ENCODE measurements around the gene COG7.
"Not testable (repeated sequence)": the region's sequence is repeated elsewhere in the genome, so short reads cannot be mapped to it uniquely, and the experiment has no call there.

The COG7 gene

GRCh38 chr16:23452572-23453337 is at the start of gene COG7:
Gene COG7, minus strand, starts transcription at chr16:23453189. Its CDS starts 195 bp downstream, at chr16:23452994.
- DNase-seq (ENCODE audit: low spot score) = peak; percentile 84

GRCh38 chr16:23502466-23502865 is 49.5 kb upstream of the COG7 start:
- no peak for DNase-seq (ENCODE audit: low spot score)

DNA sequence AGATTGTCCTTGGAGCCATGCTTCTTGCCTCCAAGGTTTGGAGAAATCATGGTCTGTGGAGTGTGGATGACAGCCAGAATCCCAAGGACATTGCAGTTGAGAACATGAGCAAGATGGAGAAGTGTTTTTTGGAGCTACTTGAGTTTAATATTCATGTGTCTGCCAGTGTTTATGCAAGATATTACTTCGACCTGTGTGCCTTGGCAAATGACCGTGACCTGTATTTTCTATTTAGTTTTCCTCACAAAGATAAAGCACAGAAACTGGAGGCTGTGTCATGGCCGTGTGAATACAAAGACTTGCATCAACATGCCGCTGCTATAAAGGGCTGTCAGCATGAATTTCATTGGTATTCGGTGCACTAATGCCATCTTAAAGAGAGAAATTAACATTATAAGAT is 48.3 kb upstream of the COG7 start:
- no peak for DNase-seq (ENCODE audit: low spot score)

DNA sequence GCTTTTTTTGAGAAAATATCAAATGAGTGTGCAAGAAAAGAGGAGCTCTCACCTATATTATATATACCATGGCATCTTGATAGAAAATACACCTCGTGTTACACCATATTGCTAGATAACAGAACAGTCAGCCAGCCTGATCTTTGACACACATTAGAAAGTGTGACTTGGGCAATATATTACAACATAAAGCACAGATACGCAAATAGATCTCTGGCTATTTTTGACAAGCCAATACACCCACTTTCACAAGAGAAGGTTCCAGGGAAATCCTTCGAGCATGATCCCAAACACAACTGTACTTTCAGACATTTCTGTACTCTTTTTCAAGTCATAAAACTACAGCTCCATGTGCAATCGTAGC is 47.9 kb upstream of the COG7 start:
- DNase-seq (ENCODE audit: low spot score) = no peak

DNA sequence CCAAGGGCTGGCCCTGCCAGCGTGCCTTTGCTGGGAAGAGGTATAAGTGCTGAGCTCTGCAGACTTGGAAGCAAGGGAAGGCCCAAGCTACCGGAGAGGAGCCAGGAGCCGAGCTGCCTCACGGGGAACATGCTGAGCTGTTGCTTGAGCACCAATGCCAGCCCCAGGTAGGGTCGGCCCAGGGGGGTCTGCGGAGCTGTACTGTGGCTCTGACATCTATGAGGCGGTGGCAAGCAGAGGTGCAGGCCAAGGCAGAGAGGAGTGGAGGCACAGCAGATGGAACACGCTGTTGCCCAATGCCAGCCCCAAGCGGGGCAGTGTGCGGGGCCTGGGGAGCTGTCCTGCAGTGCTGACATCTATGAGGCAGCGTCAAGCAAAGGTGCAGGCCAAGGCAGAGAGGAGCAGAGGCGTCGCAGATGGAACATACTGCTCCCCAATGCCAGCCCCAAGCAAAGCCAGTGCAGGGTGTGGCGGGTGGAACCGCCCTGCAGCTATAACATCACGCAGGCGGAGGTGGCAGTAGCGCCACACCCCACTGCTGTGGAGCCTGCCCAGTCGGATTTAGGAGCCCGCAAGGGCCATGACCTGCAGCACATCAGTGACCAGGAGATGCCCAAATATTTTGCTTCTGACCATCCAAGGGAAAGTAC is 47.3 kb upstream of the COG7 start:
- DNase-seq (ENCODE audit: low spot score) = no peak

DNA sequence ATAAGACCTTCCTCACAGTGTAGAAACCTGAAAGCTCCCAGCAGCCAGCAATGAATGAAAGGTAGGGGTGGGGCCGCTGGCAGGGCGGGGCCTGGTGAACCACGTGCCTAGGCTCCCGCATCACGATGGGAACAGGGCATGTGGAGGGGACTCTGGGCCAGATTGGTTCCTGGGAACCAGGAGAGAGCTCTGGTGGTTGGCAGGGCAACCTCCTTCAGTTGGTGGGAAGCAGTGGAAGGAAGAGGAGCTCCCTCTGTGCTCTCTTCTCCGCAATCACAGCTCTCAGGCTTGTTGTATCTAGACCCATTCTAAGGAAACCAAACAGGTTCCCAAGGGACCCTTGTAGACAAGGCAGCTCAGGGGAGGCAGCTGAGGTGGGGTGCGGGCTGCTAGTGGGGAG is 46.8 kb upstream of the COG7 start:
- no peak for DNase-seq (ENCODE audit: low spot score)

DNA sequence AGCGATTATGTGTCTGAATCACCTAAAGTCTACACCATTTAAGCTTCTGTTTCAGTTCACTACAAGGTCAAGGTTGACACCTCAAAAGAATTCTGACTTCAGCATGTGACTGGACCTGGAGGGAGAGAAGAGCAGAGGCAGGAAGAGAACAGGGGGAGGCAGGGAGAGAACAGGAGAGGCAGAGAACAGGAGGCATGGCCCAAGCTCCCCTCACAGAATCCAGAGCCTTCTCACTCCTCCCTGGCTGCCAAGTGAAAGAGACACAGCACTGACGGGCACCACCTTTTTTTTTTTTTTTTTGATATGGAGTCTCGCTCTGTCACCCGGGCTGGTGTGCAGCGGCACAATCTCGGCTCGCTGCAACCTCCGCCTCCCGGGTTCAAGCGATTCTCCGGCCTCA is 45.9 kb upstream of the COG7 start:
- DNase-seq (ENCODE audit: low spot score) = no peak

- no peak for DNase-seq (ENCODE audit: low spot score)
Observed at GRCh38 chr16:23497543-23497868, 44.5 kb upstream of the COG7 start.

DNA sequence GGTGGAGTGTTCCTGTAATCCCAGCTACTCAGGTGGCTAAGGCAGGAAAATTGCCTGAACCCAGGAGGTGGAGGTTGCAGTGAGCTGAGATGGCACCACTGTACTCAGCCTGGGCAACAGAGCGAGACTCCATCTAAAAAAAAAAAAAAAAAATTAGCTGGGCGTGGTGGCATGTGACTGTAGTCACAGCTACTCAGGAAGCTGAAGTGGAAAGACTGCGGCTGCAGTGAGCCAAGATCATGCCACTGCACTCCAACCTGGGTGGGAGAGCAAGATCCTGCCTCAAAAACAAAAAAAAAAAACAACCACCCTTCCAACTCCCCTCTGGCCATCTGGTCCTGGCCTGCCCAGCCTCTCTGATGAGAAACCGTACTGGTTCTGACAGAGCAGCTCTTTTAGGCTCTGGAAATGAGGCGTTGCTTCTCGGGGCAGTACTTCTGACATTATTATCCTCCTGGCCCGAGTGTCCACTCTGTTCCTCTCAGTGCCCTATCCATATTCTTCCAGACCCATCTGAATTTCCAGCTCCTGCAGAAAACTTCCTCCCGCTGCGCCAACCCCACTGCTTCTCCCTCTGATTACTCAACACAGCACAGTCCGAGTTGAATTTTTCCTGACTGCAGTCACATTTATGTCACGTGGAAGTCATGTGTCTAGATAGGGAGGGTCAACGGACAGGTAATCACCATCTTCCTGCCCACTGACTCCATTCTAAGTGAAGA is 44.0 kb upstream of the COG7 start:
- DNase-seq (ENCODE audit: low spot score) = no peak

GRCh38 chr16:23495671-23496070 is 42.7 kb upstream of the COG7 start:
- DNase-seq (ENCODE audit: low spot score) = no peak

- no peak for DNase-seq (ENCODE audit: low spot score)
Observed at GRCh38 chr16:23494188-23494587, 41.2 kb upstream of the COG7 start.

DNA sequence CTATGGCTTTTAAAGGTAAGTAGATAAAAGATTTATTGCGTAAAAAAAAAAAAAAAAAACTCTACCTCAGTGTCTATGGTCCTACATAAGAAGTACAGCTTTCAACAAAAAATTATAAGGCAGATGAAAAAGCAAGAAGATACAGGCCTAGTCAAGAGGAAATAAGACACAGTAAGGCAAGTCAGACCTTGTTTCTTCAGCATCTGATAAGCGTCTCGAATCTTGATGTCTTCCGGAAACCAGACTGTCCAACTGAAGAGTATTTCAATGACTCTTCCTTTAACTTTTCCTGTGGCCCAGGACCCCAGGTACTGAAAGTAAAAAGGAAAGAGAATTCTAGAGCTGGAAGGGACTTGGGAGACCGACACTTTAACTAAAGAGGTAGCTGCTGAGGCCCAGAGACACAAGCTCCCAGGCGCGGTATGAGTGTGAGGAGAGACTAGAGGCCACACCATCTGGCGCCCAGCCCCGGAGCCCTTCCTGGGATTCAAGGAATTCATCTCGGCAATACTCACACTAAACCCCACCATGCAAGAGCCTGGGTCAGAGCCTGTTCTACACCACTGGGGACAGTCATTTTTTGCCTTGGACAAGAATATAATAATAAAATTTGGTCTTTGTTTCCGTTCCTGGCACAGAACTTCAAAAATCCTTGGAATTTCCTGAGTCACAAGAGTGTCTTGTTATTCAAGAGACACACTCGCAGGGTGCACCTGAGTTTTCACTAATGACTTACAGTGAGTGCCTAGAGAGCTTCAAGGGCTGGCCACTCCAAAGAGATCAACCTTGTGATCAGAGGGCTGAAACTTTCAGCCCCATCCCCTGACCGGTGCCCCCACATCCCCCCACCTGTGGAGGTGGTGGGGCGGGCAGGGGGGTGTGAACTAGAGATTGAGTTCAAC is 38.8 kb upstream of the COG7 start:
- DNase-seq (ENCODE audit: low spot score) = no peak

GRCh38 chr16:23486480-23486879 is 33.5 kb upstream of the COG7 start:
- no peak for DNase-seq (ENCODE audit: low spot score)

DNA sequence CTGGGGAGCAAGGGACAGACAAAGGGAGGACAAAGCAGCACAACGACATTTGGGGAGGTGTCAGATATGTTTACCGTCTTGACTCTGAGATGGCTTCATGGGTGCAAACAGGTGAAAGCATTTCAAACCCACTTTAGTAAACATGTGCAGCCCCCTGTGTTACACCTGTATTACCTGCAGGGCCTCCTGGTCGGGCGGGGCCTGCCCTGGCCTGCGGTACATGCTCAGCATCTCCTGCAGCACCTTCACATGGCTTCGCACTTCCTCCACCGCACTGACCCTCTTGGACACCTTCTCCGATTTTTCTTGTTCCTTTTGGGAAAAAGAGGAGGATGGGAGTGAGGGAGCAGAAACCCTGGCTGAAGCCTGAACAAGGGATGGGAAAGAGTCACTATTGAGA is 32.9 kb upstream of the COG7 start:
- DNase-seq (ENCODE audit: low spot score) = no peak

- DNase-seq (ENCODE audit: low spot score) = no peak
Observed at GRCh38 chr16:23485257-23485614, 32.2 kb upstream of the COG7 start.

DNA sequence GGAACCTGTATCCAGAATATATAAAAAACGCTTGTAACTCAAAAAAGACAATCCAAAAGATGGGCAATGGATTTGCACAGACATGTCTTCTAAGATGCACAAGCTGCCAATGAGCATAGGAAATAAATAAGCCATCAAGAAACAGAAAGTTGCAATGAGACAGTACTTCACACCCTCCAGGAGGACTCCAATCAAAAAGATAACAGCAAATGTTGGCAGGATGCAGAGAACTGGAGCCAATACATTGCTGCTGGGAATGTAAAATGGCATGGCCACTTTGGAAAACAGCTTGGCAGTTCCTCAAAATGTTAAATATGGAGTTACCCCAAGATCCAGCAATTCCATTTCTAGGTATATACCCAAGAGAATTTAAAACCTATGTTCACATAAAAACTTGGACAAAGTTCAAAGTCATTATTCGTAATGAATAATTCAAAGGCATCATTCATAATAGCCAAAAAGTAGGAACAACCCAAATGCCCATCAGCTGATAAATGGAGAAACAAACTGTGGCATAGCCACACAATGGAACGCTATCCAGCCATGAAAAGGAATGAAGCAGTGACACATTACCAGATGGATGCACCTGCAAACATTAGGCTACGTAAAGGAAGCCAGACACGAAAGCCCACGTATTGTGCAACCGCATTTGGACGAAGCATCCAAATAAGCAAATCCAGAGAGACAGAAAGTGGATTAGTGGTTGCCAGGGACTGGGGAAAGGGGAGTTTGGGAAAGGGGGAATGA is 31.7 kb upstream of the COG7 start:
- no peak for DNase-seq (ENCODE audit: low spot score)

DNA sequence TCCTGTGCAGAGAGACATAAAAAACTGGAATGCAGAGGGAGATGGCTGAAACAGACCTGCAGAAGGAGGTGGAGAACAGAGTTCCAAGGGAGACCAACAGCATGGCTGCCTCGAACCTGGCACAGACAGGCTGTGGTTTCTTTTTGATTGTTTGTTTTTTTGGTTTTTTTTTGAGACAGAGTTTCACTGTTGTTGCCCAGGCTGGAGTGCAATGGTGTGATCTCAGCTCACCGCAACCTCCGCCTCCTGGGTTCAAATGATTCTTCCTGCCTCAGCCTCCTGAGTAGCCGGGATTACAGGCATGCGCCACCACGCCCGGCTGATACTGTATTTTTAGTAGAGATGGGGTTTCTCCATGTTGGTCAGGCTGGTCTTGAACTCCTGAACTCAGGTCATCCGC is 30.5 kb upstream of the COG7 start:
- not testable (repeated sequence) for DNase-seq (ENCODE audit: low spot score)

GRCh38 chr16:23482778-23483177 is 29.8 kb upstream of the COG7 start:
- no peak for DNase-seq (ENCODE audit: low spot score)

DNA sequence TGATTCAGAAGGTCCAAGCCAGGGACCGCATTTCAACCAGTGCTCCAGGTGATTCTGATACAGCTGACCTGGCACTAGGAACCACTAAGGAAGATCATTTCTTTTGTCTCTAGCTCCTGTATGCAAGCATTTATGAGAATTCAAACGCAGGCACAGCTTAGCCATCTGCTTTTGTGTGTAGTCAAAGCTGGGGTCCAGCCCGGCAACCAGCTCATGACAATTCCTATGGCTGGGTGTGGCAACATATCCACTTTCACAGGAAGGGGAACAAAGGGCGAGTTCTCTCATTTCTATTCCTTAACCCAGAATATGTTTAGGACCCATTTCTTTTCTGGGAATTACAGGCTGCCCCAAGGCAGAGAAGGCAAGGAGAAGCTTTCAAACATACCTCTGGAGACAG is 27.3 kb upstream of the COG7 start:
- no peak for DNase-seq (ENCODE audit: low spot score)

DNA sequence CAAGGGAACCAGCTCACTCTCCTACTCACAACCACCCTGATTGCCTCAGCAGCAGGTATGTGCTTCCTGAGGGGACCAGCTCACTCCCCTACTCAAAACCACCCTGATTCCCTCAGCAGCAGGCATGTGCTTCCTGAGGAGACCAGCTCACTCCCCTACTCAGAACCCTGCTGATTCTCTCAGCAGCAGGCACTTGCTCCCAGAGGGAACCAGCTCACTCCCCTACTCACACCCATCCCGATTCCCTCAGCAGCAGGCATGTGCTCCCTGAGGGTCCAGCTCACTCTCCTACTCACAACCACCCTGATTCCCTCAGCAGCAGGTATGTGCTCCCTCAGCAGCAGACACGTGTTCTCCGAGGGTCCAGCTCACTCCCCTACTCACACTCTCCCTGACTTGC is 26.1 kb upstream of the COG7 start:
- DNase-seq (ENCODE audit: low spot score) = no peak

DNA sequence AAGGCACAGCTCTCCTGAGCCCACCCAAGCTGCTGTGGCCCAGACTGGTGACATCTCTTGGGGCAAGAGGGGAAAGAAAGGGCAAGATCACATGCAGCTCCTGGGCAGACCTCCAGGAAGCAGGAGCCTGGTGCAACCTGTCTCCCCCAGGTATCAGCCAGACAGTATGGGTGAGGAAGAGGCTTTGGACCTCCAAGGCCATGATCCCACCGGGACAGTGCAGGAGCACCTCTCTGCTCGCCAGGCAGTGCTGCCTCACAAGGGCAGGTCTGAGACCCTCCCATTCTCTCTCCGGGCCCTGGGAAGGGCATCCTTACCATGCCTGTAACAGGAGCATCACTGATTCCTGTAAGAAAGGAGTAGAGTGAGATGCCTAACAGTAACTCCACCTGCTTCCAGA is 25.6 kb upstream of the COG7 start:
- no peak for DNase-seq (ENCODE audit: low spot score)

- no peak for DNase-seq (ENCODE audit: low spot score)
Observed at GRCh38 chr16:23476289-23476688, 23.3 kb upstream of the COG7 start.
